ENCODE results near the gene GIMAP5. TPM values are rescaled to one million over a fixed set of nuclear protein-coding genes. Genes with fewer than 3 reads are reported as not detected.

GIMAP5 gene
- total and polyA plus RNA-seq, 2 of the 13 experiments (the other 11 are each of a cell fraction or from before 2014, with no cell fraction given), result not detected

- TF ChIP-seq, protein P1, sequence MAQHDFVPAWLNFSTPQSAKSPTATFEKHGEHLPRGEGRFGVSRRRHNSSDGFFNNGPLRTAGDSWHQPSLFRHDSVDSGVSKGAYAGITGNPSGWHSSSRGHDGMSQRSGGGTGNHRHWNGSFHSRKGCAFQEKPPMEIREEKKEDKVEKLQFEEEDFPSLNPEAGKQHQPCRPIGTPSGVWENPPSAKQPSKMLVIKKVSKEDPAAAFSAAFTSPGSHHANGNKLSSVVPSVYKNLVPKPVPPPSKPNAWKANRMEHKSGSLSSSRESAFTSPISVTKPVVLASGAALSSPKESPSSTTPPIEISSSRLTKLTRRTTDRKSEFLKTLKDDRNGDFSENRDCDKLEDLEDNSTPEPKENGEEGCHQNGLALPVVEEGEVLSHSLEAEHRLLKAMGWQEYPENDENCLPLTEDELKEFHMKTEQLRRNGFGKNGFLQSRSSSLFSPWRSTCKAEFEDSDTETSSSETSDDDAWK (CRISPR knock-in tag; IDR thresholded peaks at IDR 0.05), result no peak
- TF ChIP-seq MTERF4 (CRISPR knock-in tag; IDR thresholded peaks at IDR 0.05), result no peak
- TF ChIP-seq ZNF430 (CRISPR knock-in tag; IDR thresholded peaks at IDR 0.05), result no peak
- TF ChIP-seq SALL1 (CRISPR knock-in tag; IDR thresholded peaks at IDR 0.05), result peak; percentile 43; the same call in 1 of the 2 replicates
- no peak for TF ChIP-seq TEAD3 (CRISPR knock-in tag; optimal IDR thresholded peaks at IDR 0.05; ENCODE audit: borderline replicate concordance)
- TF ChIP-seq ATF2 (CRISPR knock-in tag; IDR thresholded peaks at IDR 0.05), result no peak
- peak; percentile 62; the same call in 1 of the 2 replicates for TF ChIP-seq HNF4G (IDR thresholded peaks at IDR 0.05; ENCODE audit: borderline replicate concordance, low read depth, low read length)
- TF ChIP-seq HNF4G (CRISPR knock-in tag; IDR thresholded peaks at IDR 0.05; ENCODE audit: borderline replicate concordance, low read depth), result peak; percentile 34; the same call in 1 of the 2 replicates
- no peak for TF ChIP-seq HOXA9 (CRISPR knock-in tag; IDR thresholded peaks at IDR 0.05; ENCODE audit: borderline replicate concordance)
- no peak for TF ChIP-seq MED13 (CRISPR knock-in tag; IDR thresholded peaks at IDR 0.05)
- TF ChIP-seq IRX3 (CRISPR knock-in tag; IDR thresholded peaks at IDR 0.05; ENCODE audit: borderline replicate concordance, low read depth), result no peak
- no peak for TF ChIP-seq ZNF788 (CRISPR knock-in tag; IDR thresholded peaks at IDR 0.05; ENCODE audit: borderline replicate concordance)
- TF ChIP-seq ZNF644 (CRISPR knock-in tag; IDR thresholded peaks at IDR 0.05; ENCODE audit: low read depth), result no peak
- no peak for TF ChIP-seq HNRNPLL (IDR thresholded peaks at IDR 0.05; ENCODE audit: low read depth, low read length, poor library complexity, severe bottlenecking)
- TF ChIP-seq MAFG (CRISPR knock-in tag; IDR thresholded peaks at IDR 0.05), result no peak
- TF ChIP-seq MEIS2 (CRISPR knock-in tag; IDR thresholded peaks at IDR 0.05), result no peak
- peak; percentile 97 for TF ChIP-seq ZFP91 (CRISPR knock-in tag; IDR thresholded peaks at IDR 0.05; ENCODE audit: borderline replicate concordance)
- TF ChIP-seq HIVEP1 (CRISPR knock-in tag; IDR thresholded peaks at IDR 0.05), result no peak
- TF ChIP-seq ZBTB3 (CRISPR knock-in tag; IDR thresholded peaks at IDR 0.05; ENCODE audit: borderline replicate concordance, low read depth), result no peak
- no peak for TF ChIP-seq IRF2 (CRISPR knock-in tag; IDR thresholded peaks at IDR 0.05)
- TF ChIP-seq, protein P2, sequence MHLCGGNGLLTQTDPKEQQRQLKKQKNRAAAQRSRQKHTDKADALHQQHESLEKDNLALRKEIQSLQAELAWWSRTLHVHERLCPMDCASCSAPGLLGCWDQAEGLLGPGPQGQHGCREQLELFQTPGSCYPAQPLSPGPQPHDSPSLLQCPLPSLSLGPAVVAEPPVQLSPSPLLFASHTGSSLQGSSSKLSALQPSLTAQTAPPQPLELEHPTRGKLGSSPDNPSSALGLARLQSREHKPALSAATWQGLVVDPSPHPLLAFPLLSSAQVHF (CRISPR knock-in tag; IDR thresholded peaks at IDR 0.05), result no peak
- no peak for TF ChIP-seq GABPB1 (CRISPR knock-in tag; IDR thresholded peaks at IDR 0.05)
- TF ChIP-seq ZKSCAN1 (IDR thresholded peaks at IDR 0.05; ENCODE audit: low read length), result no peak
- peak; percentile 48; the same call in 1 of the 2 replicates for TF ChIP-seq HNF4A (CRISPR knock-in tag; IDR thresholded peaks at IDR 0.05)
Observed at GRCh38 chr7:150784120-150784736, 47.0 kb downstream of the GIMAP5 start (continued).
